GM19328 (cell line): ENCODE measurements around the gene COL19A1.

Source experiments
- ATAC-seq: cut with Tn5 transposase; IDR thresholded peaks from one replicate; pipeline ENCODE4 v1.9.1; 2021; ENCODE audit warnings: mild to moderate bottlenecking, moderate library complexity; ENCODE audit not compliant: unreplicated experiment

The COL19A1 gene

DNA sequence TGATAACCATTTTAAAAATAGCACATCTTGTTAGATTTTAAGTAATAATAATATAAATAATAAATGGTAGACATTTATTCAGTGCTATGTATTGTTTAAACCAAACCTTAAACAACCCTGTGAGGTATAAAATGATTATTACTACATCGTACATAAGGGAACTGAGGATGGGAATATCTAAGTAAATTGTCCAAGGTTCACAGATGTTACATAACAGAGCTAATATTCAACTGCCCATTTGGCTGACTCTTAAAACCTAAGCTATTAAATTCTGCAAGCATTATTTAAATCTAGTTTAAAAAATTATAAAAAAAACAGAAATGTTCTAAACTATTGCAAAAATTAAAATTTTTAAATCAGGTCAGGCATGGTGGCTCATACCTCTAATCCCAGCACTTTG lies 175.1 kb downstream of the COL19A1 start:
- no peak for ATAC-seq

DNA sequence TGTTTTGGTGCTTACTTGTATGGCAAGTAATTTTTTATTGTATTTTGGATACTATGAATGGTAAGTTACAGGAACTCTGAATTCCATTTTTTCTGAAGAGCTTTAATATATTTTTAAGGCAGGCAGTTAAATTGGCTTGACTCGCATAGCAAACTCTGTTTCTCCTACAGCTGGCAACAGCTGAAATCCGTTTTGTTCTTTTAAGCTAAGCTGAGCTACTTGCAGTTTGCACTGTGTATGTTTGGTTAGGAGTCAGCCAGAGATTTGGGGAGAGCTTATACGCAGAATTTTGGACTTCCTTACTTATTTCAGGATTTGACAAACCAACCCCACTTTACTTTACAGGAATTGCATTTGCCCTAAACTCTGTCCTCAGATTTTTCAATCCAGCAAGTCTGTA lies 179.1 kb downstream of the COL19A1 start:
- no peak for ATAC-seq

DNA sequence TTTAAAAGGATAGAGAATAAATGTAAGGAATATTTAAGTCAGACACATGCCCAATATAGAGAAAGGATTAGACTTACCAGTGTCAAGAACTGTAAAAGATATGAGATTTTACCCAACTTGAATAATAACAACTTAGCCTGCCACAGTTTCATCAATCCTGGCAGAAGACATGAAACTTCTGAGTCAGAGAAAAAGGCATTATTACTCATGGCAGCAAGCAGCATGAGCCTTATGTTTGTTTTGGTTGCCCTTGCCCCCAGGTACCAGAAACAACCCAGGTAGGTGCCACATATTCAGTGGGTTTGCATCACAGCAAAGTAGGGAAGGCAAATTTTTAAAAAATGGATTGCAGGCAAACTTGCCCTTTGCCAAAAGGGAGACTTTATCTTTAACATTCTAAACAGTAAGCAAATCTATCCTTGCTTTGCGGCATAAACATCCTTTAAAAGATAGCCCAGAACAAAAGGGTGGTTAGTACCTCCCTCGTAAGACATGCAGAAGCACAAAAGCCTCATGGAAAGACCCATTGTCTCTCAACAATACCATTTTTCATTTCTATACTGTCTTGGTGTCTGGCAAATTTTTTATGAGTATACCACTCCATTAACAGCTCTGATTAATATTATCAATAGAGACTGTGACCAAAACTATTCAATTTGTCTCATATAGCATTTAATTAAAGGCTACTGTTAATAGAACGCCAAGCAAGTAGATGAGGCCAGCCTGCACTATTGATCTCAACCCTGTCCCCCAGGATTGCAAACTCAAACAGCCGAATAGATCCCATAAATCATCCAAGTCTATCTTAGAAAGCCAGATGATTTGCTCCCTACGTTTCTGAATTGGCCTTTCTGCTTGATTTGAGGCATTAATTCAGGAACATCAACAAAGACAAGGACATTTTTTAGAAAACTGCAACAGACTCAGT lies 185.1 kb downstream of the COL19A1 start:
- ATAC-seq, result no peak

DNA sequence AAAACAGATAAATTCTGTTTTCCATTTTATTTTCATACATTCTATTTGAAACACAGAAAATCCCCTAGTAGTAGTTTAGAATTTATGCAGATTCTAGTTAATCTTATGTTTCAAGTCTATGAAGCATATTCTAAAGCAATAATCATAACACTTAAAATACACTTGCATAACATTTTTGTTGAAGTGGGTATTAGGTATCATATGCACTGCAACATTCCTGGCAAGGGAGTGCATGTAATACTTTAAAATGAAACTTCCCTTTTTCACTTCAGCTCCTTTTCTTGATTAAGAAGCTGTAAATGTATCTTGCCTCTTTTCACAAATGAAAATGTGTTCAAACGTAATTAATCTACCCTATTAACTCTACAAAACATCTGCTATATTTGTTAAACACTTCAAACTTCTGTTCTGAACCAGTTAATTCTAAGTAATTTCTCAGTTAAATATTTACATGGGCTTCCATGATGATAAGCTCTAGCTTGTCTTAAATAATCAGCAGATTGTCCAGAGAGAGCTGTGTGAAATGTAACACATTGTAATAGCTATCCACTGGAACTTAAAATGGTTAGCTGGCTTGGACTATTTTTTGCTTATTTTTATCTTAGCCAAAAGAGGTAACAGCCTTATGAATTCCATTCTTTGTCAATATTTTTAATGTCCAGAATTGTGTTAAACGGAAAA lies 192.8 kb downstream of the COL19A1 start:
- ATAC-seq, result no peak

DNA sequence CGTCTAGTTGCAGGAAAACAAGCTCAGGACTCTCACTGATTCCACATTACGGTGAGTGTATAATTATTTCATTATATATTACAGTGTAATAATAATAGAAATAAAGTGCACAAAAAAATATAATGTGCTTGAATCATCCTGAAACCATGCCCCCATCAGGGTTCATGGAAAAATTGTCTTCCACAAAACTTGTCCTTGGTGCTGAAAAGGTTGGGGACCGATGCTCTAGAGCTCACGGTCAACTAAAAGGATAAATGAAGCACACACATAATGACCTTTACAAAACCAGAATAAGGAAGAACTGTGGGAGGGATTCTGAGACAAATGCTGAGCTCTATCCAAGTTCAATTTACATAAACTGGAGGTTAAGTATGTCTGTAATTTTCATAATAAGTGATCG lies 194.3 kb downstream of the COL19A1 start:
- ATAC-seq, result no peak

DNA sequence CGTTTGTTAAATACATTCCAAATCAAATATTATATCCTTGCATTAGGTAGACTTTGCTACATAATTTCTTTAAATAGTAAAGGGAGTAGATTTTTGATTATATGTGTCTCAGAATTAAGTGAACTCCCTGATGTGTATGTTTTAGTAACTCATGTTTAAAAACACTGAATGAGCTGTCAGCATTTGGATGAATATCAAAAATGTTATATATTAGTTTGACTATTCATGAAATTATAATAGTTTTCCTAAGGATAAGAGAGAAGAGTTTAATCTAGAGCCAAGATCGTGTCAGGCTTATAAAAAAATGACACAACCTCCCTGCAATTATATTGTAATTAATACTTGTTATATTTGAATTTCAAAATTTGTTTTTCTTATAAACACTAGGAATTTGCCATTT lies 195.2 kb downstream of the COL19A1 start:
- ATAC-seq, result no peak

DNA sequence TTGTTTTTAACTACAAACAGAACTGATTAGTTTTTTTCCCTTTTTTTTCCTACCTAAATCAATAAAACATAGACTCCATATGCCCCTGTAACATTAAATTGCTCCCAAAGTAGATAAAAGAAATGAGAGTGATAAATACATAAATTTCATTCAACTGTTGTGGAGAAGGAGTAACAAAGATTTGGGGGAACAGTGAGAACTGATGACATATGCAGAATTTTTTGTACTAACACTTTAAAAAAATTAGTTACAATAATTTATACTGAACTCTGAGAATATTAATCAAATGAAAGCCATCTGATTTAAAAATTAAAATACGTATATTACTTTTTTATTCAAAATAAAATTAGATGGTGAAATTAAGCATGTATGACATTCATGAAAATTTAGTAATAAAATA lies 195.7 kb downstream of the COL19A1 start:
- ATAC-seq, result no peak

DNA sequence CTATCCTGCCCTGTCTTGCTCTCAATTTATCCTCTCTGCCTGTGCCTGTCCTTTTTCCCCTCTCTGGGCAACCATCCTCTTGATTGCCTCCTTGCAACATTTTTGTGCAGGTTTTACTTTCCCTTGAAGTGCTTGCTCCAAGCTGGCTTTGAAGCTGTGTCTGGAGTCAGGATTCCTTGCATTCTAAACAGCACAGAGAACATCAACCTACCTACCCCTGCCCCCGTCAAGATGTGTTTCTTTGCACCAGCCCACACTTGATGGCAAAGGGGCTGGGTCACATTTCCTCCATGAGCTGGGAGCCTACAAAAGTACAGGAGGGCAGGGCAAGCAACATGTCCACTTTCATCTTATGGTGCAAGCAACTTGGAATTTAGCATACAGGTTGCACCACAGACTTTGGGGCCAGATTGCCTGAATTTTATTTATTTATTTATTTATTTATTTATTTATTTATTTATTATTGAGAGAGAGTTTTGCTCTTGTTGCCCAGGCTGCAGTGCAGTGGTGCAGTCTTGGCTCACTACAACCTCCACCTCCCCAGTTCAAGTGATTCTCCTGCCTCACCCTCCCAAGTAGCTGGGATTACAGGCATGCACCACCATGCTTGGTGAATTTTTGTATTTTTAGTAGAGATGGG lies 206.3 kb downstream of the COL19A1 start:
- ATAC-seq, result no peak

DNA sequence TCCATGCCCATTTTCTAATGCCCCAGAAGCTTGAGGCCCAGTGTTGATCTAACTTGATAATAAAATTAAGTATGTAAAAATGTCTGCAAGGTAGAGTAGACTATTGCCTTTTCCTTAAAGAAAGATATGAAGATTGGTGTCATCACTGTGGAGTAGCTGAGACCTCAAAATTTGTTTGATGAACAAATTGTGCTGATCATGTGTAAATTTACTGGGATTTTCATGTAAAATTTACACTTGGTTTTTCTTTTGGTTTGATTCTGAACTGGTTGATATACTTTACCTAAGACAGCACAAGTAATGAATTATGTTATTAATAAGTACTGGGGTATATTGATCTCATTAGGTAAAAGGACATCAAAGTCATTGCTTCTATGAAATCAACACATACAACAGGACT lies 207.3 kb downstream of the COL19A1 start:
- no peak for ATAC-seq

DNA sequence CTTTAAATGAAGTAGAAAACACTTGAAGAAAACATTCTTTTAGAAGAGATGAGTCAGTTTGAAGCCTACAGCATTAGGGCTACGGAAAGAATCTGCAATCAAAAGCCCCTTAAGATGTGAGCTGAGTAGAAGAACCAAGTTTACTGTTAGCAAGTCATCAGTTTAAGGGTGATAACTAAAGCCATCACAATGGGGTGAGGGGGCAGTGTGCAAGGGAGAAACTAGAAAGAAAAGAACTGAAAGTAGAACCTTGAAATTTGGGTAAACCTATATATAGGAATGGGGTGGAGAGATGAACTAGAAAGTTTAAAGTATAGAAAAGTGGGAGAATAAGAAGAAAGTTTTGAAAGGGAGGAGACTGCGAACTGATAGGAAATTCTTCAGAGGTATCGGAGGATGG lies 212.9 kb downstream of the COL19A1 start:
- ATAC-seq, result no peak

DNA sequence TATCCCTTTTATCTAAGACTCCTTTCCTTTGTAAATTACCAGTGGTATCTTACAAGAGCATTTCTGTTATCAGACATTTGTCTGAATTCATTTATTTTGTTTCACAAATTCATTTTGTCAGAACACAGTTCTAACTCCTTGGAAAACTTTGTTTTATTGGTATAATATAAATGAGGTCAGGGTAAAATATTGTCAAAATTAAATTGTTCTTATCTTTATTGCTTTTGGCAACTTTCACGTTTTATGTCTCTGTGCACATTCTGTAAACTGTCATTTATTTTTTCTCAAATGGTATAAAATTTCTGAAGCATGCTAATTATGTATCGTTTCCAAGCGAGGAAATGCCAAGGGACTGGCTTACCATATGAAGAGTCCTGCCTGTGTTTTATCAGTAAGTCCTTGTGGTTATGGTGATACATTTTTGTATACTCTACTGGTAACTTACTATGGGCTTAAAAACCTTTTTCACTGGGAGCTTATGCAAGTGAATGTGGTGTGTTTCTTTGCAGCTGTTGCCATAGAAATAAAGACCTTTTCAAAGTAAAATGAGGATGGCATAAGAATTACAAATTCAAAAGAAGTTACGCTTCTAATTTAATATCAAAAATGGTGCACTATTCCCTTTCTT lies 214.2 kb downstream of the COL19A1 start:
- ATAC-seq, result no peak

DNA sequence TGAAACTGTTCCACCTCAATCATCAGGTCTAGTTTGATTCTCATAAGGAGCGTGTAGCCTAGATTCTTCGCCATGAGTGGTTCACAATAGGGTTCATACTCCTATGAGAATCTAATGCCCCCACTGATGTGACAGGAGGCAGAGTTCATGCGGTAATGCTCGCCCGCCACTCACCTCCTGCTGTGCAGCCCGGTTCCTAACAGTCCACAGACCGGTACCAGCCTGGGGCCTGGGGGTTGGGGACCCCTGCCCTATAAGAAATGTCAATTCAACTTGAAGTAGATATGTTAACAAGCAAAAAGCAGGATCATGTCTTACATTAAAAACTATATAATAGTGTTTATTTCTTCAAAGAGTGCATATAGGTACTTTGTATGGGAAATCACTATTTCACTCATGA lies 216.5 kb downstream of the COL19A1 start:
- no peak for ATAC-seq

DNA sequence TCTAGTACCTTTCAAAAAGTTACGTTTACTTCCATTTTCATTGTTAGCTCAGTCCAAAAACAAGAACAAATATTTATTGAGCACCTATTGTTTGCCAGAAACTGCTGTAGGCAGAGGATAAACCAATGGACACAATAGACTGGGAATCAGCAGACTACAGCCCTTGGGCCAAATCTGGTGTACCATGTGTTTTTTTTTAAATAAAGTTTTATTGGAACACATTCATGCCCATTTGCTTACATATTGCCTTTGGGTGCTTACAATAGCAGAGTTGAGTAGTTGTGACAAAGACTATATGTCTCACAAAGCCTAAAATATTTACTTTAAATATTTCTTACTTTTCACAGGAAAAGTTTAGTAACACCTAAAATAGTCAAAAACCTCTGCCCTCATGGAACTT lies 220.4 kb downstream of the COL19A1 start:
- no peak for ATAC-seq

DNA sequence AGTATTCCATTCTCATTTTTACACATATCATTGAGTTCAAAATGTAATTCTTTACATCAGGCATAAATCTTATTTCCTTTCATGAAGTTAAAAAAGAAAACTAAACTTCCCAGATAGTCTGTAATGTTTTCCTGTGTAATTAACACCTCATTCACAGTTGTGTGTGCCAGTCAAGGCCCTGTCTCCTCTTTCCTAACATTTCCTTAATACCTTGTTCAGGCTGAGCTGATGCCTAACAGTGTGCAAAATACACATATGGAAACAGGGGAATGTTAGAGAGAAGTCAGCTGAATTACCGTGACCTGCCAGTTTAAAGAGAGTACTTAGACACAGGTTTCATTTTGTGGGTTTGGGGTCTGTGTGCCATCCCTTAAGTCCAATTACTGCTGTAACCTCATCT lies 227.8 kb downstream of the COL19A1 start:
- ATAC-seq, result no peak

DNA sequence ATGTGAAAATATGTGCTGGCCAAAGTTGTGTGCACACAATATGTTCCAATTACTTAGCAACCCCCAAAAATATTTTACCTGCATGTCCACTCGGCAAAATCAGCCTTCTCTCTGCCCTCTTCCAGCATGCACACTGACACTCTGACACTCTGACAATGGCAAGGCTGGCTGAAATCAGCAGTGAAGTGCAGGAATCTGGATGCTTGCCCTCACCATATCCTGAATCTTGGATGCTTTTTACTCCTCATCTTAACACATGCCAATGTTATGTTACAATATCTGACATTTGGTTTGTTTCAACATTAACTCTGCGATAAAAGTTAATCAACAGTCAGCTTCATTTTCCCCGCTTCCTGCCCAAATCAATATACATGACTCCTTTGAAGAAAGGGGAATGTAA lies 233.4 kb downstream of the COL19A1 start:
- ATAC-seq, result no peak

DNA sequence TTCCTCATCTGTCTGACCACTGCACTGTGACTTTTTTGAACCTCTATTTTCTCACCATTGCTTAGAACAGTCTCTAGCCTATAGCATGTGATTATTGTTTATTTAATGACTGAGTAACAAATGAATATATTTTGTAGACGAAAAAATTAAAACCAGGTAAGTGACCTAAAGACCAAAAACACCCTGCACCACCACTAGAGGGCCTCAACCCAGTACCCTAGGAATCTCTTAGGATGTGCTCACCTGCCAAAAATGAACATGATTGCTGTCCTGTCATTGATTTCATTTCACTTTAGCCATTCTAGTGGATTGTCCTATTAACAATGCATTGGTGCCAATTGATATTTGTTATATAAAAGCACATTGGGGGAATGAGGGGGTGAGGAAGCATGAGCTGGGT lies 237.4 kb downstream of the COL19A1 start:
- ATAC-seq, result no peak

DNA sequence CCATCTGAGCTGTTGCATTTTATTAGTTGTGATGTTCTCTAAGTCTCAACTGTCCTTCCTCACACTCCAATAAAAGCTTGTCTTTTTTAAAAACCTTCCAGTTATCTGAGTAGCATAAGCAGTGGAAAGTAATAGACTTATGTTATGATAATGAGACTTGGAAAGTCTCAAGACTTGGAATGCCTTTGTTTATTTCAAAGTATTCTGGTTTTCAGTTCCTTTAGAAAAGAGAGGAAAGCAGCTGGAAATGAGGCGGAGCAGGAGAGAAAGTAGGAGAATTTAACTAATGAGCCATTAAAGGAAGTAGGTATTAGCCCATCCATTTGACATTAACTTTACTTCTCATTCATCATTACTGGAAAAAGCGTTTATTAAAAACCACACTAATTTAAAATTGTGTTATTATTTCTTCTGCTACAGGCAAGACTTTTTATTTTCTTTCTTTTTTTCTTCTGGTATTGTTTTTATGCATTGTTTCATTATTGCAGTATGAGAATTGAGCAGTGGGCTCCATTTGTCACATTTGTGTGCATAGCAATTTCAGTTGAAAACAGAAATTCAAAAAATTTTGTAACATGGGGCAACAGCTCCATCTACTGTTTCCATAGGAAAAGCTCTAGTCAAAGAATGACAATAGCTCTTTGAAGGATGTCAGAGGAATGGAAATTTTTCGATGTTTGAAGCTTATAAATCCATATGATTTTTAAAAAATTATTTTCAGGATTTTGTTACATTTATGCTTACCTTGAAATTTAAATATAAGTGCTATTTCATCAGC lies 241.7 kb downstream of the COL19A1 start:
- no peak for ATAC-seq

DNA sequence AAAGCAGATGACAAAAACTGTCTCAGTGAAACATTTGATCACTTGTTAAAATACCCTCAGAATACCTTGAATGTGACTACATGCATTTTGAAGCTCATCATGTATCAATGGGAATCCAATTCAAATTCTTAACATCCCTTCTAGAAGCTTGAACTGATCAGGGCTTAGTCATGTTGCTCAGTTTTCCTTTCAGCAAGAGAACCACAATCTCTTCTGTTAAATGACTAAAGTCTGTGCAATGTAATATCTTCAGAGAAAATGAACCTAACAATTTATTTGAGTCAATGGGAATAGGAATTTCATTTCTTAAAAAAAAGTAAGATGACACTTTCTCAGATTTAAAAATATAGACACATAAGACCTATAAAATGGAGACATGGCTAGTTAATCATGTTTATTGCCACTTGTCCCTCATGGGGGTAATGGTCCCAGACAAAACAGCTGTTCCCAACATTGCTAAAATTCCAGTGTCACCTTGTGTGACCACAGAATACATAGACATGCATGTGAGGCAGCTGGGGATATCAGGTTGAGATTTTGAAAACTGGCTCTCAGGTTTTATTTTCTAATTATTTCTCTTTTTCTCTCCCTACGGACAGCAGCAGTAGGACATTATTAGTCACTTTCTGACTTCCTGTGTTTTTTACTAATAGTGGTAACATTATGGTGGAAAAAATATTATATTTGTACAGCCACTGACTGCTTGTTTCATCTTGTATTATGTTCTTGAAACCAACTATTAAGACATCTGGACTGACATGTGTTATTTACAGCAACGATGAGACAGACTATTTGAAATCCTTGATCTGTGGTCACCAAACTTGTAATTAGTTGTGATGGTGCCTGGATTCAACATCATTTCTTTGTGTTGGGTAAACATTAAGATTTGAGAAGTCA lies 244.0 kb downstream of the COL19A1 start:
- ATAC-seq, result no peak

DNA sequence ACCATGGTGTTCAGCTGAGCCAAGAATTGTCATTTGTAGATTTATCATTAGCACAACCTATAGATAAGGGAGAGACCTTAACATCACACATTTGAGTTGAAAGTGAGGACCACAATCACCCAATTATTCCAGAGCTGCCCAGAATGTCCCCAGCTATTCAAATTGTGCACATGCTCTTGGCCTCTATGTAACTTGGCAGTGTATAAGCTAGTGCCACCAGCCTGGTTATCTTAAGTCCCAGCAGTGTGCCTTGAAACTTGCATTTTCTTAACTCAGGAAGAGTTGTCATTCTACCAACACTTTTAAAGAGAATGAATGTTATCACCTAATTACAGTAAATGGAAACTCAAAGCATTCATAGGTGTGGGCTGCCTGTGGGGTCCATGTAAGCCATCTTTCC lies 245.4 kb downstream of the COL19A1 start:
- no peak for ATAC-seq

DNA sequence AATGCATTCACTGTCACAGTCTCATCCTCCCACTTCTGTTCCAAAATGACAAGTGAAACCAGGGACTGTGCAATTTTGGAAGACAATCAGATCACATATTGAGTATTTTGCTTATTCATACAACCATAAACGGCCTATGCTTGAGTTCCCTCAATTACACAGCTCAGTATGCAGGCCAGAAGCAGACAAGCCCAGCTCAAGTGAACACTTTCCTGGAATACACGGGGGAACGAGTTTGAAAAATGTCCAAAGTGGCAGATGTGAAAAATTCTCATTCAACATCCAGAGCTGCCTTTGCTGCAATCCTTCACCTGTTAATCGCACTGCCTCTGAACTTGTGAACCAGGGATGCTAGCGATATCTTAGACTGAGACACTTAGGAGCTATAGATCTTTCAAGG lies 246.4 kb downstream of the COL19A1 start:
- no peak for ATAC-seq
